Tibial nerve (tissue), 3 donors: Measurements from ENCODE around the gene GTF2F2.

ENCODE experiments used
- CTCF ChIP-seq, 5 experiments: fragments of 200-600 bp in 3 of 5; fragments of 450-650 bp in 2 of 5; sonication (generic) in 3 of 5; IDR thresholded peaks; one replicate each; pipeline ENCODE4 v1.5.1; 2016 to 2019; ENCODE audit warnings: antibody characterized with exemption in 5 of 5, mild to moderate bottlenecking in 3 of 5, moderate library complexity in 2 of 5
- POLR2A ChIP-seq, 2 donors: fragments of 450-650 bp; IDR thresholded peaks; one replicate each; pipeline ENCODE4 v1.6.1; 2017; ENCODE audit warnings: antibody characterized with exemption in 2 of 2, mild to moderate bottlenecking in 2 of 2, moderate library complexity in 2 of 2

DNA sequence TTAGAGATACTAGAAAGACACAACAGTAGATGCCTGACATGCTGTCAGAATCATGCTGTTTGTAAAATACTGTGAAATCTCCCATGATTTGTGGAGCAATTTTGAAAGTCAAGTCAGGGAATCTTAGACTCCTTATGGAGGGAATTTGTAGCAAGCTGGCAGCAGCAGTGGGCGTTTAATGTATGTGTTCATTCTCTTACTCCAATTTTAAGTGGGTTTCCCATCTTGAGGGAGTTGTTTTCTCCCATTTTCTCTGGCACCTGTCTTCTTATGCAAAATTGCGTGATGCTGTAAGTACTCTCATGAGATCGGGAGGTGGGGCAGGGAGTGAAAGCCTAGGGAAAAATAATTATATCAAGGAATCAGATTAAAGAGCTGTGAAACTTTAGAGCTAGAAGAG, 16.0 kb upstream of the GTF2F2 start:
- TF ChIP-seq POLR2A (IDR thresholded peaks at IDR 0.05) (no peak), CTCF (IDR thresholded peaks at IDR 0.05) (no peak)
